HG02571 (cell line): Measurements from ENCODE around the gene FOXM1.

ENCODE experiments used
- ATAC-seq: cut with Tn5 transposase; IDR thresholded peaks from one replicate; pipeline ENCODE4 v1.9.1; 2021; ENCODE audit warnings: mild to moderate bottlenecking, moderate library complexity; ENCODE audit not compliant: unreplicated experiment

Gene FOXM1, protein sequence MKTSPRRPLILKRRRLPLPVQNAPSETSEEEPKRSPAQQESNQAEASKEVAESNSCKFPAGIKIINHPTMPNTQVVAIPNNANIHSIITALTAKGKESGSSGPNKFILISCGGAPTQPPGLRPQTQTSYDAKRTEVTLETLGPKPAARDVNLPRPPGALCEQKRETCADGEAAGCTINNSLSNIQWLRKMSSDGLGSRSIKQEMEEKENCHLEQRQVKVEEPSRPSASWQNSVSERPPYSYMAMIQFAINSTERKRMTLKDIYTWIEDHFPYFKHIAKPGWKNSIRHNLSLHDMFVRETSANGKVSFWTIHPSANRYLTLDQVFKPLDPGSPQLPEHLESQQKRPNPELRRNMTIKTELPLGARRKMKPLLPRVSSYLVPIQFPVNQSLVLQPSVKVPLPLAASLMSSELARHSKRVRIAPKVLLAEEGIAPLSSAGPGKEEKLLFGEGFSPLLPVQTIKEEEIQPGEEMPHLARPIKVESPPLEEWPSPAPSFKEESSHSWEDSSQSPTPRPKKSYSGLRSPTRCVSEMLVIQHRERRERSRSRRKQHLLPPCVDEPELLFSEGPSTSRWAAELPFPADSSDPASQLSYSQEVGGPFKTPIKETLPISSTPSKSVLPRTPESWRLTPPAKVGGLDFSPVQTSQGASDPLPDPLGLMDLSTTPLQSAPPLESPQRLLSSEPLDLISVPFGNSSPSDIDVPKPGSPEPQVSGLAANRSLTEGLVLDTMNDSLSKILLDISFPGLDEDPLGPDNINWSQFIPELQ

DNA sequence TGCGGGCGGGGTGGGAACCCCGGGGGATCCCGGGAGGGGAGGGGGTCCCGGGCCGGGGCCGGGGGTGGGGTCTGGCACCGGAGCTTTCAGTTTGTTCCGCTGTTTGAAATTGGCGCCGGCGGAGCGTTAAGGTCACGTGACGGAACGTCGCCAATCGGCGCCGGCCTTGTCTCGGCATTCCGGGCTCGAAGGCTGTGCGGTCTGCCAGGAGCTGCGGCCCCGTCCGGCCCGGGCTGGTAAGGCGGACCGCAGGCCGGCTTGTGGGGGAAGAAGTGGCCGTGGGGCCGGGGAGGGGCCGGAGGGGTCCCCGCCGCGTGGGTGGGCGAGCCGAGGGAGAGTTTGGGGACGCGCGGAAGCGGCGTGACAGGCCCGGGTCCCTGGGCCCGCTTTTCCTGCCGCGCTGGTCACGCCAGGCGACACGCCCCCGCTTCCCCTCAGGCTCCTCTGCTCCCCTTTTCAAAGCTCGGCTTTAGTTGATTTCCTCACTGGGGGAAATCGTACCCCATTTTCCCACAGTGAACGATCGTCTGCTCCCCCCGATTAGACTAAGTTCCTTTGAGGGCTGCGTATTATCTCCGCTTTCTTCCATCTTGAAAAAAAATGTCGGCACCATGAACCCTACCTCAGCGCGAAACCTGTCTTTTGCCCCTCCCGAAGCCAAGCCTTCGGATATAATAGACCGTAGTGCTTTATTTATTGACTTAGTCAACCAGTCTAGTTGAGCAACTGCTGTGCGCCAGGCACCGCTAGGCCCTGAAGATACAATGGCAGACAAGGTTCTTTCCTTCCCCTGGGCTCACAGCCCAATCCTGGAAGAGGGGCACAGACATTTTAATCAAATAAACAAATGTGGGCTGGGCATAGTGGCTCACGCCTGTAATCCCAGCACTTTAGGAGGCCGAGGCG lies at the start of gene FOXM1, which contains the start of gene RHNO1:
Gene FOXM1, minus strand, starts transcription at position 128 of the 906 bp plus-strand sequence. CDS start 2,696 bp downstream, outside the sequence.
Gene RHNO1, plus strand, starts transcription at position 177 of the 906 bp plus-strand sequence. CDS start 8,144 bp downstream, outside the sequence.
- ATAC-seq, result peak; percentile 59

DNA sequence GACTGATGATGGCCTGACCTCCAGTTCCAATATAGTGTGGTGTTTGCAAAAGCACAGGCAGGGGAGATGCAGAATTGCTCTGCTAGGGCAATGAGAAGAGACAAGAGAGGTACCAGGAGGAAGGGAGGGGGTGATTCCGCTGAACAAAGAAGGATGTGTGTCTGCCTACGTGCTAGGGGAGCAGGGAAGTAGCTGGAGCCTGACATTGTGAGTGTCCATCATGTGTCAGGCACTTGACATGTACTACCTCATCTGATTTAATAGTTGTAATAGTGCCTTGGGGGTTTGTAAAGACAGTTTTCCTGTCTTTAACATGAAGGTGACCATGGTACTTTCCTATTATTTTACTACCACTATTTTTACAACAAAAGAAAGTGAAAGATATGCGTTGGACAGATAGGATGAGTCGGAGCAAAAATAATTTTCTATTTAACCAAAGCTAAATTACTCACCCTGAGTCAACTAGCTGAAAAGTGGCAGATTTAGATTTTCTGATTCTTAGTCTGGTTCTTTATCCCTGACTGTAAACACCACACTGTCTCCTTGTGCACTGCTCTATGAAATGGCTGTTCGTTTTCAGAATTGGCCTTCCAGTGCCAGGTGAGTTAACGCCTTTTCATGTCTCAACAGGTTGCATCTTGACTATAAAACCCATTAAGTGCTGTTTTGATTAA lies 48.5 kb upstream of the FOXM1 start:
- ATAC-seq, result no peak

DNA sequence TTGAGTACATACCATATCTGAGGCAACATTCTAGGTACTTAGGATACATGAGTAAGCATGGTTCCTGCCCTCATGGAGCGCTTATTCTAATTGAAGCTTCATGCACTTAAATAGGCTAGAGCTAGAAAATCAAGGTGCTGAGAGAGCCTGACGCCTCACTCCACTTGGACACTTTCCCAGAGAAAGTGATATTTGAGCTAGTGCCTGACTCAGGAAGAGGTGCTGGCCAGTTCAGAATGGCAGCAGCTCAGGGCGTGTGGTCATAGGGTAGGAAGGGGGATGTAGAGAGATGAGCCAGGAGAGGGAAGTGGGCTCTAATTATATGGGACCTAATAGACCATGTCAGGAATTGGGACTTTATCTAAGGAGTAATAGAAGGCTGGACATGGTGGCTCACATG lies 47.0 kb upstream of the FOXM1 start:
- no peak for ATAC-seq

DNA sequence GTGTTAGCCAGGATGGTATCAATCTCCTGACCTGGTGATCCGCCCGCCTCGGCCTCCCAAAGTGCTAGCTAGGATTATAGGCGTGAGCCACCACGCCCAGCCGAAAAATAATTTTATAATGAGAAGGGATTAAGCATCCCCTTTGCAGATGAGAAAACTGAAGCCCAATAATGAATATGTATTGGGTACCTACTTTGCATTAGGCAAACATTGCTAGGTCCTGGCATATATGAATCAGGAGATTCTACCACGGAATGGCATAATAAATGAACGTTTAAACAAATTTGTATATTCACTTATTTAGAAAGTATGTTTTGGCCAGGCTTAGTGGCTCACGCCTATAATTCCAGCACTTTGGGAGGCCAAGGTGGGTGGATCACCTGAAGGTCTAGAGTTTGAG lies 46.1 kb upstream of the FOXM1 start:
- ATAC-seq, result no peak

DNA sequence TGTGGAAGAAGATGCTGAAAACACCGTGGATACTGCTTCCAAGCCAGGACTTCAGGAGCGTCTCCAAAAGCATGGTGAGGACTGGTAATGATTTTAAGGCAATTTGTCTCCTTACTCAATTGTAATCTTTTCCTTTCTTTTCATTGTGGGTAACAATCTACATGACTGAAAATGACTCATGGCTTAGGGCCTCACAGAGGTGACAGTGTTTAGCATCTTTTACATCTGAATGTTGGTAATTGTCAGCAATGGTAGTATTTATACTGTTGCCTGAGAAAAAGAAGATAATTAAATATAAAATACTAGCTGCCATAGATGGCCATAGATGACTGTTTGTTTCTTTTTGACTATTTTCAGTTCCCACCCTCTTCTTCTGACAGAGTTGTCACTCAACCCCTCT lies 45.4 kb upstream of the FOXM1 start:
- no peak for ATAC-seq

DNA sequence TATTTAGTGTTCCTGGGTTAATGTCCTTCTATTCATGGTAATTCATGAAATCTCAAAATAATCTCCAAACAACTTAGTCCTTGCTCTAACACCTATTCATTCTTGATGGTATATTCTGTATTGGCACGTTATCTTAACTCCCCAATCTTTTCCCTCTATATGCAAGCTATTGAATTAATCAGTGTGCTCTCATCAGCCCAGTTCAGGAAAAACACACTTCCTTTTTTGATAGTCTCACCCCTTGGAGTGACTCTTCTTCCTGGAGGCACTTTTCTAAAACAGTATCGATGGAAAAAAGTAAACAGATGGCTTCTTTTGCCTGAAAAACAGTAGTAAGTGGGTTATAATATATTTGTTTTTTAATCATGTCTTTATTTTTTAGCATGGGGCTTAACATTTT lies 42.3 kb upstream of the FOXM1 start:
- ATAC-seq, result no peak

DNA sequence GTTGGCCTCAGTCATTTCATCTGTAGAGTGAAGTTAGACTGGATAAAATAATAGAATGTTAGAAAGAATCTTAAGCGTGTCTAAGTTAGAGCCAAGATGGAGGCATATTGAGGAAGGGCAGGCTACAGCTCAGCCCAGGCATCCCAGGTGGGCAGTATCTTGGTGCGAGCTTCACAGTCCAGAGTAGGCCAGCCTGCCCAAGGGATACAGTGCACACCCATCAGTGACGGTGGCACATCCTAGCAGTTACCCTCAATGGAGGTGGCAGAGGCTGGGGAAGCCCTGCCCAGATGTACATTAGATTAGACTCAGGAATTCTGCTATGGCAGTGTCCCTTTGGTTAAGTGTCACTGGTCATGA lies 35.2 kb upstream of the FOXM1 start:
- ATAC-seq, result no peak

DNA sequence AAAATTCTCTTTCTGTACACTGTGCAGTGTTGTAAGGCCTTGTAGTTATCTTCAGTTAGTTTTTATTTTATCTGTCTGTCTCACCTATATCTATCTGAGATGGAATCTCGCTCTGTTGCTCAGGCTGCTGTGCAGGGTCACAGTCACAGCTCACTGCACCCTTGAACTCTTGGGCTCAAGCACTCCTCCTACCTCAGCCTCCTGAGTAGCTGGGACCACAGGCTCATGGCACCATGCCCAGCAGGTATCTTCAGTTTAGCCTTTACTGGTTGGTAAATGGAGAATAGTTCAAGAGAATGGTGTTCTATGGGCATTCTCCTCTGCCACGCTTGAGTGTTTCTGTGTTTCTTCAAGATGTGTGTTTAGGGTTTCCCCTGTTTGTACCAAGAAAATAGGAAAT lies 27.3 kb upstream of the FOXM1 start:
- ATAC-seq, result no peak

DNA sequence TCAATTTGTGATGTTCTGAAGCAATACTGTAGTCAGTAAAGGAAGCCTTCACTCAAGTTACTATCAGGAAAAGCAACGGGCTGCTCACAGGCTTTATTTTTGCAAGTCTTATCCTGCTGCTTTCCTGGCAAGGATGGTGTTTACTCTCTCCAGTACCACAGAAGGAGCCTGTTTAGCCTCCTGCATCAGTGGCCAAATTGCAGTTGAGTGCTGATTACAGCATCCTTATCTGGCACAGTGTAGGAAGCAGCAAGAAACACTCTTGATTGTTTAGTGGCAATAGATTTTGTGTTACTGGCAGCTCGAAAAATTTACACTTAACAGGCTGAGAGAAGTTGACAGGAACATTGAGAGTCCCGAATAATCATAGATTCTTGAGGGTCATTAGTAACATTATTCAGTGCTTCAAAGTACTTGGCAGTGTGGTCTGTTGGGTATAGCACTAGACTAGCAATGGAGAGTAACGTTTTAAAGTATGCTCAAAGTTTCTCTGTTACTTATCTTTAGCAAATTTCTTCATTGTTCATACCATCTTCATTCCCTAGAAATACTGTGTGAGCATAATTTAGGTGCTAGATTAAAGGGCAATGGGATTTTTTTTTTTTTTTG lies 25.4 kb upstream of the FOXM1 start:
- ATAC-seq, result no peak

DNA sequence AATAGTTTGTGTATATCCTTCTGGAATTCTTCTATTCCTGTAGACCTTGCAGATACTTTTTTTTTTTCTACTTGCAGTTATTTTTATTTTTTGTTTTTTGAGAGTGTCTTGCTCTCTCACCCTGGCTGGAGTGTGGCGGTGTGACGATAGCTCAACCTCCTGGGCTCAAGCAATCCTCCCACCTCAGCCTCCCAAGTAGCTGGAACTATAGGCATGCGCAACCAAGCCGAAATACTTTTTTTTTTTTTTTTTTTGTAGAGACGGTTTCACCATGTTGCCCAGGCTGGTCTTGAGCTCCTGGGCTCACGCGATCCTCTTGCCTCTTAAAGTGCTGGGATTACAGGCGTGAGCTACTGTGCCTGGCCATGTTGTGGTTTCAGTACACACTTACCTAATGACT lies 23.7 kb upstream of the FOXM1 start:
- ATAC-seq, result no peak

DNA sequence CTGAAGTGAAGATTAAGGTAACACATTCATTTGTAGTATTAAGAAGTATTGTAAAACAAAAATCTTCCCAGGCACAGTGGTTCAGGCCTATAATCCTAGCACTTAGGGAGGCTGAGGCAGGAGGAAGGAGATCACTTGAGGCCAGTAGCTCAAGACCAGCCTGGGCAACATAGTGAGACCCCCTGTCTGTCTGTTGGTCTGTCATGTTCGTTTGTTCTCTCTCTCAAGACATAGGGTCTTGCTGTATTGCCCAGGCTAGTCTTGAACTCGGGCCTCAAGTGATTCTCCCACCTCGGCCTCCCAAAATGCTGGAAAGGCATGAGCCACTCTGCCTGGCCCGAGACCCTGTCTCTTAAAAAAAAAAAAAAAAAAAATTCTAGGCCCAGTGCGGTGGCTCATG lies 20.4 kb upstream of the FOXM1 start:
- ATAC-seq, result no peak

DNA sequence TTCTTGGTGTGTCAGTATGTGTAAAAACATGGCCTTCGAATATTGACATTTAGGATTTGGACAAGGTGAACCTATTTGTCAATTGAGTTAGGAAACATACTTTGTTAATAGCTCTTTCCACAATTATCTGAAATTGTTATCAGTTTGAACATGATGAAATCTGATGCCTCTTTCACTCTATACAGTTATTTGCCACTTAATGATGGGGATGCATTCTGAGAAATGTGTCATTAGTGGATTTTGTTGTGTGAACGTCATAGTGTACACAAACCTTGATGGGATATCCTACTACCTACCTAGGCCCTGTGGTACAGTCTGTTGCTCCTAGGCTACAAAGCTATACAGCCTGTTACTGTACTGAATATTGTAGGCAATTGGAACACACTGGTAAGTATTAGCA lies 18.5 kb upstream of the FOXM1 start:
- ATAC-seq, result no peak

DNA sequence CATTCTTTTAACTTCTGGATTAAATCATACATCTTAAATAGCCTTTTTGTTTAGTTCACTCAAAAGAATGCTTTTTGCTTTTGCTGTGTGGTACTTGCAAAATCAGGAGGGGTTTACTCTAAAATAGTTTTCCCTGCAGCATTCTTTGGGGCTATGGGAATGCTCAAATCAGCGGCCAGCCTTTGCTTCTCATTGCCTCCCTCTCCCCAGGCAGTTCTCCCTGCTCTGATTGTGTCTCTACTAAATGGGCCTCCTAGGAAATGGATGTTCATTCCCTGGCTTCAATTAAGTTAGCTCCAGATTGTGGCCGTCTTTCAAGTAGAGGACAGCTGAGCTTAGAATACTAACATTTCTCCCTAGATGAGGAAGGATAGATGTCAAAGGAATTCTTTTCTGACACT lies 18.1 kb upstream of the FOXM1 start:
- ATAC-seq, result no peak

DNA sequence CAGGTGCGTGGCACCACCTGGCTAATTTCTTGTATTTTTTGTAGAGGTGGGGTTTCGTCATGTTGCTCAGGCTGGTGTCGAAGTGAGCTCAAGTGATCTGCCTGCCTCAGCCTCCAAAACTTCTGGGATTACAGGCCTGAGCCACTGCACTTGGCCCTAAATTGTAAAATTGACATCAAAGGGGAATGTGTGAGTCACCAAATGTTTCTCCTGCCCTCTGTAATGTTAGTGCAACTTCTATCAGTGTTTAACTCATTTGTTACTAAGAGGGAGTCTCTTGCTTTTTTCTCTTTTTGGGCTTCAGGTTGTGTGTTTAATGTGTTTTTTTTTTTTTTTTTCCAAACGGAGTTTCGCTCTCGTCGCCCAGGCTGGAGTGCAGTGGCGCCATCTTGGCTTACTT lies 16.0 kb upstream of the FOXM1 start:
- no peak for ATAC-seq

DNA sequence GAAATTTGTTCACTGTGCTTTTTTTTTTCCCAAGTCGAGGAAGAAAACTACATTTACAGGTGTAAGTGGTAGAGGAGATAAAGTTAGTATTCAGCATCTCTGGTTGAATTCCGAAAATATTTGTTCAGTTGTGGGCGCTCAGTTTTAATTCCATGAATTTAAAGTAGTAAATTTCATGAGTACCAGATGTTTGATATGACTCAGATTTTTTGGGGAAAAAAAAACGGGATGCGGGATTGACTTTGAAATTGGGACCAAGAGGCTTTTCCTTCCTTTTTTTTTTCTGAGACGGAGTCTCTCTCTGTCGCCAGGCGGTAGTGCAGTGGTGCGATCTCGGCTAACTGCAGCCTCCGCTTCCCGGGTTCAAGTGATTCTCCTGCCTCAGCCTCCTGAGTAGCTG lies 15.3 kb upstream of the FOXM1 start:
- no peak for ATAC-seq

DNA sequence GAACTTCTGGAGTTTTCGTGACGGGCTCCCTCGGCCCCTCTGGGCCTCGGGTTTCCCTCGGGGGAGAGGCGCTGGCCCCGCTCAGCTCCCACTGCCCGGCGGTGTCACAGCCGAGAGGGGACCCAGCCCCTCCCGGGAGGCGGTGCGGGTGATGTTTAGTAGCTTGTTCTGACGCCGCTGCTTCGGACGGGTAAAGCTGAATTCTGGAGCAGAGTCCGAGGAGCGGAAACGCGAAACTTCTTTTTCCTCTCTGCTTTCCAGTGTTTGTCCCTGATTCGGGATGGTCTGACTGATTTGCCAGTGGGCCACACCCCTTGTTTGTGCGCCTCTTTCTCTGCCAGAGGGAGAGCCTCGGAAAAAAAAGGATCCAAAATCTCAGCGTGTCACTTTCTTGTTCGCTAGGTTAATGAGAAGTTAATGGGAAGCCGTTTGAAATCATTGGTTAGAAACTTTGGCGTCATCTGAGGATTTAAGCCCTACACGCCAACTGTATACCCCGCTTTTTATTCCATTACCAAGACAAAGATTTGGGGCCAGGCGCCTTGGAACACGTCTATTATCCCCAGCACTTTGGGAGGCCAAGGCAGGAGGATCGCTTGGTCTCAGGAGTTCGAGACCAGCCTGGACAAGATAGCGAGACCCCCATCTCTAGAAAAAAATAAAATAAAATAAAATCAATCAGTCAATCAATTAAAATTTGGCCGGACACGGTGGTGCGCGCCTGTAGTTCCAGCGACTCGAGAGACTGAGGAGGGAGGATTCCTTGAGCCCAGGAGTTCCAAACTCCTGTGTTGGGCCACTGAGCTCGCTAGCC lies 14.5 kb upstream of the FOXM1 start:
- ATAC-seq, result no peak

DNA sequence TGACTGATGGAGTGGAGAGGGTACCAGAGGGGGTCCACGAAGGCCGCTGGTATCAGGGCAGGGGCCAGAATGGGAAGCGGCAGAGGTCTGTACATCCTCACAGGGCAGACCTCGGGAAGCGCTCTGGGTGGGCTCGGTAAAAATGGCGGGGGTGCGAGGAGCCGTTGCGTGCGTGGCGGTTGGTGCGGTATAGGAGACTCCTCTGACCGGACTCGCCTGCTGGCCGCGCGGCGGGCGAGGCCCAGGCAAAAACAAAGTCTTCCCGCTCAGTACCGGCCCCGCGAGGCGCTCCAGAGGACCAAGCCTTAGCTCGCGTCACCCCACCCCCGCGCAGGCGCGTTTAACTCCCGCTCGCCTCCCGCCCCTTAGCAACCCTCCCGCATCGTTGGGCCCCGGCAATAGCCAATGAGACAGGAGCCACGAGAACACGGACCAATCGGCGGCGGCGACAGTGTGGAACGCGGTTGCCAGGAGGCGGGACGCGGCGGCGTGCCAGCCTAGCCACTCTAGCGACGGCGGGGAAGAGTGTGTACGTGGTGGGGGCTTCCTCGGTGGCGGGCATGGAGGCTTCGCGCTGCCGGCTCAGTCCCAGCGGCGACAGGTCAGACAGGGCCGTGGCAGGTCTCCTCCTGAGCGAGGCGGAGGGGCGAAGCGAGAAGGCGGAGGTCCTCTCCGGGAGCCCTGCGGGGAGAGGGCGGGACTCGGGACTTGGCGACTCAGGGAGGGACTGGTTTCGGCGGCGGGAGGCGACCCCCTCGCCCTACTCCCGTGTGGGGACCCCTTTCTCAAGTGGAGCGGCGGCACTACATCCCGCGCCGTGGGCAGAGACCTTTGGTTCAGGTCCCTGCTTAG lies 13.6 kb upstream of the FOXM1 start, which contains the start of gene TULP3:
Gene TULP3, plus strand, starts transcription at position 504 of the 852 bp plus-strand sequence. Its CDS starts 57 bp downstream, at position 561.
- peak; percentile 98 for ATAC-seq

DNA sequence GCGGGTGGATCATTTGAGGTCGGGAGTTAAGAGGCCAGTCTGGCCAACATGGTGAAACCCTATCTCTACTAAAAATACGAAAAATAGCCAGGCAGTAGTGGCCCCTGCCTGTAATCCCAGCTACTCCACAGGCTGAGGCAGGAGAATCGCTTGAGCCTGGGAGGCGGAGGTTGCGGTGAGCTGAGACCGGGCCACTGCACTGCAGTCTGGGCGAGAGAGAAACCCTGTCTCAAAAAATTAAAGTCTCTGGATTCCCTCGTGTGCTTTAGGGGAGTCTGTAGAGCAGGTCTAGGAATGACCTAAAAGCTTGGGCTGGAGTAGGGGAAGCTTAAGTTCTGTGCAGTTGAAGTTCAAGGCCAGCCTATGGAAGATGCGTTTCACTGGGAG lies 13.0 kb upstream of the FOXM1 start:
- ATAC-seq, result no peak
